GM12891 (cell line): Measurements from ENCODE around the gene FCAMR.

Source experiments
- POLR2A ChIP-seq: IDR thresholded peaks from 2 replicates; pipeline ENCODE4 v1.6.1; 2011; ENCODE audit warnings: low read depth, low read length, control low read depth
- POLR2AphosphoS5 ChIP-seq: IDR thresholded peaks from 2 replicates; pipeline ENCODE4 v1.6.1; 2011; ENCODE audit warnings: low read depth, low read length, control low read depth
- POU2F2 ChIP-seq: IDR thresholded peaks from 2 replicates; pipeline ENCODE4 v1.6.1; 2011; ENCODE audit warnings: low read depth, mild to moderate bottlenecking, control low read depth, low read length, moderate library complexity
- TAF1 ChIP-seq: IDR thresholded peaks from 2 replicates; pipeline ENCODE4 v1.6.1; 2011; ENCODE audit warnings: low read depth, low read length, control low read depth

- TF ChIP-seq POLR2A, result no peak
- no peak for TF ChIP-seq TAF1
- TF ChIP-seq POLR2AphosphoS5, result no peak
- no peak for TF ChIP-seq POU2F2
Measured at GRCh38 chr1:207001492-207002245, 31.4 kb upstream of the FCAMR start.
